Esophagus squamous epithelium (tissue), 5 donors: ENCODE results near the gene CLIC4. TPM values are rescaled to one million over a fixed set of nuclear protein-coding genes. Genes with fewer than 3 reads are reported as not detected.

Source experiments
- DNase-seq: peaks from one replicate; lab custom pipeline; 2025; lab: John Stamatoyannopoulos, UW
- H3K27ac ChIP-seq, 4 donors: fragments of 200-600 bp; sonication (generic); one replicate each; pipeline ENCODE4 v1.5.1; 2016 to 2019; ENCODE audit warnings: mild to moderate bottlenecking in 1 of 4
- H3K27me3 ChIP-seq, 4 donors: fragments of 200-600 bp; sonication (generic); 1 replicate in 3 of 4; 2 replicates in 1 of 4; pipeline versions ENCODE4 v1.5.1 to v1.6.0; 2017 to 2021; ENCODE audit warnings: antibody characterized with exemption in 1 of 4
- H3K36me3 ChIP-seq, 3 donors: fragments of 200-600 bp; sonication (generic); one replicate each; pipeline ENCODE4 v1.5.1; 2016 to 2019
- H3K4me1 ChIP-seq, 3 donors: fragments of 200-600 bp; sonication (generic); one replicate each; pipeline ENCODE4 v1.5.1; 2017 to 2019
- H3K4me3 ChIP-seq, 4 donors: fragments of 200-600 bp; sonication (generic); 1 replicate in 3 of 4; 2 replicates in 1 of 4; pipeline ENCODE4 v1.5.1; 2016 to 2019; ENCODE audit warnings: mild to moderate bottlenecking in 2 of 4, moderate library complexity in 1 of 4
- H3K9me3 ChIP-seq, 3 donors: fragments of 200-600 bp; sonication (generic); one replicate each; pipeline ENCODE4 v1.5.1; 2016 to 2019
- POLR2A ChIP-seq, 4 donors: fragments of 450-650 bp; IDR thresholded peaks; one replicate each; pipeline ENCODE4 v1.6.1; 2017; ENCODE audit warnings: antibody characterized with exemption in 4 of 4, mild to moderate bottlenecking in 4 of 4, moderate library complexity in 3 of 4
- WGBS, 2 donors: methylation state at CpG; one replicate each; pipeline ENCODE4 v1.1.5; 2018; 5-methylcytosine and 5-hydroxymethylcytosine counted together
- intact Hi-C: fragments of 100-400 bp; cut with DNase I; formaldehyde crosslinking; loops from one replicate; pipeline ENCODE4 v1.15.0; 2022
- total RNA-seq, 4 donors: library from RNA; depleted of rRNA; stranded (reverse); fragments of >200 nt; gene quantifications; one replicate each; pipeline ENCODE4 v1.1.0, GENCODE V29; 2016
- TF ChIP-seq, protein P1 (sequence below), 6 experiments: fragments of 450-650 bp in 4 of 6; fragments of 200-600 bp in 2 of 6; sonication (generic) in 2 of 6; IDR thresholded peaks; one replicate each; pipeline ENCODE4 v1.5.1; 2016 to 2019; ENCODE audit warnings: antibody characterized with exemption in 6 of 6, mild to moderate bottlenecking in 4 of 6, moderate library complexity in 4 of 6
- donor health status: DM: yes; HTN: yes; CAD: no.

CLIC4 gene
- total RNA-seq, 4 donors from 2014 or later, result 22.3 to 204 (median 69.0) TPM

DNA sequence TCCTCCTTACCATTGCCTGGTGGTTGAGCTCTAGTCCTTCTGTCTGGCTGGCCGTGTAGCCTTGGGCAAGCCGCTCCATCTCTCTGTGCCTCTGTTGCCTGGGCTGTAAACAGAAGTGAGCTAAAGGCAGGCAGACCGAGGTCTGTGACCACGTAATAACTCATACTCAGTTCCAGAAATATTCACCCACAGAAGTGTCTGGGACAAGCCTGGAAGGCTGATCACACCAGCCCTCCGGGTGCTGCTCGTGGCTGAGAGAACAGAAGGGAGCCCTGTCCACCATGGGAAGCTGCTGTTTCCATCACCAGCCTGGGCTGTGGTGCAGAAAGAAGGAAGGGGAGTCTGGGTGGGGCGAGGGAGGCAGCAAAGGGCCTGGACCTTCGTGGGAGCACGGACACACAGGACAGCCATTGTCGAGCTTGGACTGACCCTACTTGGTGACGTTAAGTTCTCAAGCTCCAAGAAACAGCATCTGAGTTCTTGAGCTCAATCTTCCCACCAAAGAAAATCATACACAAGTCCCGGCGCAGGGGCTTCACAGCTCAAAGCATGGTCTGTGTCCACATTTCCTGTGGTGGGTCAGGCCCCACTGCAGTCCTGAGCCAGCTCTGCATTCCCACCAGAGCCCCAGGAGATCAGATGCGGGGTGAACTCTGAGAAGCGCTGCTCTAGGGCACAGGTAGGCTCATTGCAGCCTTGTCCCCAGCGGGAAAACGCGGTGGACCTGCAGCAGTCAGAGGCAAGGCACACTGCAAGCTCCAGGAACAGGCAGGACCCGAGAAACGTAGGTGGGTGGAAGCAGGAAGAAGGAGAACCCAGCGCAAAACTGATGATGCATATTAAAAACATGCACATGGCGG lies 123.0 kb downstream of the CLIC4 start:
- no peak overlapping the region for H3K27ac ChIP-seq
- no peak for DNase-seq
- H3K36me3 ChIP-seq, result no peaks in the 10 kb centered on the region
- no peaks in the 10 kb centered on the region for H3K9me3 ChIP-seq
- TF ChIP-seq POLR2A (IDR thresholded peaks at IDR 0.05), result no peak
- TF ChIP-seq, protein P1, sequence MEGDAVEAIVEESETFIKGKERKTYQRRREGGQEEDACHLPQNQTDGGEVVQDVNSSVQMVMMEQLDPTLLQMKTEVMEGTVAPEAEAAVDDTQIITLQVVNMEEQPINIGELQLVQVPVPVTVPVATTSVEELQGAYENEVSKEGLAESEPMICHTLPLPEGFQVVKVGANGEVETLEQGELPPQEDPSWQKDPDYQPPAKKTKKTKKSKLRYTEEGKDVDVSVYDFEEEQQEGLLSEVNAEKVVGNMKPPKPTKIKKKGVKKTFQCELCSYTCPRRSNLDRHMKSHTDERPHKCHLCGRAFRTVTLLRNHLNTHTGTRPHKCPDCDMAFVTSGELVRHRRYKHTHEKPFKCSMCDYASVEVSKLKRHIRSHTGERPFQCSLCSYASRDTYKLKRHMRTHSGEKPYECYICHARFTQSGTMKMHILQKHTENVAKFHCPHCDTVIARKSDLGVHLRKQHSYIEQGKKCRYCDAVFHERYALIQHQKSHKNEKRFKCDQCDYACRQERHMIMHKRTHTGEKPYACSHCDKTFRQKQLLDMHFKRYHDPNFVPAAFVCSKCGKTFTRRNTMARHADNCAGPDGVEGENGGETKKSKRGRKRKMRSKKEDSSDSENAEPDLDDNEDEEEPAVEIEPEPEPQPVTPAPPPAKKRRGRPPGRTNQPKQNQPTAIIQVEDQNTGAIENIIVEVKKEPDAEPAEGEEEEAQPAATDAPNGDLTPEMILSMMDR (IDR thresholded peaks at IDR 0.05), result no peak
- 66 to 76% methylated on average over 8 to 10 of the region's 22 CpGs for WGBS, 2 donors
- peaks cover 0 to 21% (median 0%) of the 10 kb centered on the region in 3 donors for H3K4me1 ChIP-seq
- H3K4me3 ChIP-seq, result no peak overlapping the region
- intact Hi-C loops, result no loop called here
- H3K27me3 ChIP-seq, result peaks cover 0 to 68% (median 0%) of the 10 kb centered on the region in 4 donors

DNA sequence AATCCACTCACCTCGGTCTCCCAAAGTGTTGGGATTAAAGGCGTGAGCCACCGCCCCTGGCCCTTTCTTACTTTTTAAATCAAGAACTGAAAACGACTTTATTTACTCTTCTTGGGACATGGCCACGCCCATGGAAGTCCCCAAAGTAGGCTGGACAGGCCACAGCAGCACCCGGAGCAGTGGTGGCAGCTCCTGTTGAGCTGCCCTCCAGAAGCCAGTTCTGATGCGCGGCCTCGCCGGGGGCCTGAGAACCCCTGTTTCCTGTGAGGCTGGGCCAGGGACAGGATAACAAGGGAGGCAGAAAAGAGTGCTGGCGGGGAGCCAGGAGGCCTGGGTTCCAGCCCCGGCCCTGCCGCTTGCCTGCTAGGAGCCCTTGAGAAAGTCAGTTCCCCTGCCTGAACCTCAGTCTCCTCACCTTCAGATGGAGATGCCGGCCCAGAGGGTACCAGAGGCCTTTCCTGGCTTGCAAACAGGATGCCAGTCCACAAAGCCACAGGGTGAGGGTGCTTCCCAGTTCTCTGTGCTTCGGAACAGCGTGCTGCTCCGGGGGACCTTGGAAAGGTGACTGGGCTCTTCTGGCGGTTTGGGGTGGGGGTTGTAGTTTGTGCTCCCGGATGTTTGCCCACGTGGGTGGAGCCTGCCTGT lies 125.4 kb downstream of the CLIC4 start:
- DNase-seq, result no peak
- 56 to 63% methylated on average over 9 to 10 of the region's 20 CpGs for WGBS, 2 donors
- TF ChIP-seq POLR2A (IDR thresholded peaks at IDR 0.05), result no peak
- TF ChIP-seq, protein P1 (IDR thresholded peaks at IDR 0.05), result no peak
- Histone ChIP-seq H3K27me3 (peaks cover 0 to 67% (median 0%) of the 10 kb centered on the region in 4 donors), H3K4me1 (peaks cover 0 to 15% (median 0%) of the 10 kb centered on the region in 3 donors), H3K4me3 (no peak overlapping the region), H3K9me3 (no peaks in the 10 kb centered on the region), H3K27ac (no peak overlapping the region), H3K36me3 (no peaks in the 10 kb centered on the region)
- intact Hi-C loops, result no loop called here

DNA sequence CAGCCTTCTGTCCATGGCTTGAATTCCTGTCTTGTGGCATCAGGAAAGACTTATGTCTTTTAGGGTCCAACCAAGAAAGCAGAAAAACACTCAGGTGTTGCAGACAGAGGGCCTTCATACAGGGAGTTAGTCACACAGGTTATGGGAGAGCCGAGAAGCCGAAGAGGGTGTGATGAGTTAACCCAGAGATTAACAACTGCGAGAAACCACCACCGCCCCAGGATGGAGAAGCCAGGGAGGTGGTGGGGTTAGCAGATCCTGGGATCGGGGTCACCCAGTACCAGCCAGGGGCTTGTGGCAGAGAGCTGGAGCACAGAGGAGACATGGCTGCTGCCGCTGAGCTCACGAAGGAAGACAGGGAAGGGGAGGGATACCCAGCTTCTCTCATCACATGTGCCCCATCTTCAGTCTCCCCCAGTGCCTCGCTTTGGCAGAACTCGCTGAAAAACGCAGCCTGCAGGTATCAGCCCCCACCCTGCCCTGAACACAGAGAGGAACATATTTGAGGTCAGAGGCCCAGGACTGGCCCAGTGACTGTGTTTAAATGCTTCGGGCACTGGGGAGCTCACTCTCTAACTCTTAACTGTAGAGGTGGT lies 126.2 kb downstream of the CLIC4 start:
- TF ChIP-seq, protein P1 (IDR thresholded peaks at IDR 0.05), result no peak
- TF ChIP-seq POLR2A (IDR thresholded peaks at IDR 0.05), result no peak
- H3K36me3 ChIP-seq, result no peaks in the 10 kb centered on the region
- H3K9me3 ChIP-seq, result no peaks in the 10 kb centered on the region
- no peak overlapping the region for H3K27ac ChIP-seq
- DNase-seq, result no peak
- WGBS, 2 donors, result 79 to 88% methylated on average over 11 of the region's 11 CpGs
- intact Hi-C loops, result no loop called here
- peaks cover 0 to 62% (median 0%) of the 10 kb centered on the region in 4 donors for H3K27me3 ChIP-seq
- peaks cover 0 to 8% (median 0%) of the 10 kb centered on the region in 3 donors for H3K4me1 ChIP-seq
- H3K4me3 ChIP-seq, result no peak overlapping the region

DNA sequence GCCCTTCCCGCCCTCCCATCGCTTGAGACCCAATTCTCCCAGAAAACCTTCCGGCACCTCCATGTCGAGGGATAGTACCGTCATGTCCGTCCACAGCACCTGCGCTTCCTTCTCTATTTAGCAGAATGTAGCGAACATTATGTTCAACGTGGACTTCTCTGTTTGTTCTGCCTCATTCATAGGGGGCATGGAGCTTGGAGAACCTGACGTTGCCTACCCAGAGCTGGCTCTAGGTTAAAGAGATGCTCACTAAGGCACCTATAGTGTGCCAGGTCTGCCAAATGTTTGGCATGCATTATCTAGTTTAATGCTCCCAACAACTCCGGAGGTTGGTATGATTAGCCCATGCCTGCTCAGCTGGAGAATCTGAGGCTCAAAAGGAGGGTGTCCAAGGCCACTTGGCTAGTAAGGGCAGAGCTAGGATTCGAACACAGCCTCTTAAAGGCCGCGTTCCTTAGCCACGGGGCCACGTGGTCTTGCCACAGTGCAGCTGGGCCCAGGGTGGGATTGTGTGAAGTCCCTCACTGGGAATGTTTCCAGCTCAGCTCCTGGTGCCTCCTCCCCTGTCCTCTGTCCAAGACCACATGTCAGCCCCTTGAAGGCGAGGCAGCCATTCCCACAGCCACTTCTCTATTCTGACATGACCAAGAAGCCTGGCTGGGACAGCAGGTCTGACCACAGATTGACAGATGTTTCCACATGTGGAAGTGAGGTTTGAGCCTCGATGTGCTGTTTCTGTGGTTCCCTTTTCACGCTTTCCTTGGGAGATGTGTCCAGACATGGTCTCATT lies 127.0 kb downstream of the CLIC4 start:
- DNase-seq, result no peak
- WGBS, 2 donors, result 73 to 79% methylated on average over 9 to 15 of the region's 19 CpGs
- Histone ChIP-seq H3K27ac (no peak overlapping the region), H3K36me3 (no peaks in the 10 kb centered on the region), H3K4me1 (no peaks in the 10 kb centered on the region), H3K4me3 (no peak overlapping the region), H3K9me3 (no peaks in the 10 kb centered on the region), H3K27me3 (peaks cover 0 to 62% (median 0%) of the 10 kb centered on the region in 4 donors)
- no peak for TF ChIP-seq POLR2A (IDR thresholded peaks at IDR 0.05)
- TF ChIP-seq, protein P1 (IDR thresholded peaks at IDR 0.05), result no peak
- intact Hi-C loops, result no loop called here
